Fibroblast of gingiva (primary cell): ENCODE data around the gene PPIP5K2.

Source experiments
- DNase-seq: peaks from one replicate; pipeline ENCODE4 v3.0.0-alpha.2; 2011; ENCODE audit warnings: low read depth

The PPIP5K2 gene

DNA sequence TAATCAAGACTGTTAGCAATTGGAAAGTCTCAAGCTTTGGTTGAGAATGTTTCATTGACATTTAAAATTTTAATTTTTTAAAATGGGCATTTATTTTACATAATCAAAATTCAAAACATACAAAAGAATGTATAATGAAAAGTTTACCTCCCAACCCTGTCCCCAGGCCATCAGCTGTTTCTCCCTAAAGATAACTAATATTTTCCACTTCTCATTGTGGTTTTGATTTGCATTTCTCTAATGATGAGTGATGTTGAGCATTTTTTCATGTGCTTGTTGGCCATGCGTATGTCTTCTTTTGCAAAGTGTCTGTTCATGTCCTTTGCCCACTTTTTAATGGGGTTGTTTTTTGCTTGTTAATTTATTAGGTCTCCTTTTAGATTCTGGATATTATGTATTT, 127.0 kb downstream of the PPIP5K2 start:
- no peak for DNase-seq

- no peak for DNase-seq
These were observed 129.0 kb downstream of the PPIP5K2 start for GRCh38 chr5:103249068-103249467.

DNA sequence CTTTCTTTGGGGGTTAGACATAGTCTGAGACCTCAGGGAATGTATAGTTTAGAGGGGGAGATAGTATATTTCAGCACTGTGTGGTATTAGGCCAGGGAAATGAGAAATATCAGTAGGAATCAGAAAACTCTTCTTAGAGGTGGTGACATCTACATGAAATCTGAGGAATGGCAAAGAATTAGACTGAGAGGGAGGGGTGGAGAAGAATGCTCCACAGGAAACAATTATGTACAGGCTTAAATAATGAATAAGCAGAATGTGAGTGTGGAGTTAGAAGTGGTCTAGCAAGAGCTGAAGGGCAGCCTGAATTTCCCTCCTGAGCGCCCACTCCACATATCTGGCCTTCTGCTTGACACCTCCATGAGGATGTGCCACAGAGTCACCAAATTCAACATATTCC, 134.8 kb downstream of the PPIP5K2 start:
- DNase-seq, result no peak

- no peak for DNase-seq
These were observed 135.6 kb downstream of the PPIP5K2 start for GRCh38 chr5:103255691-103256090.

GRCh38 chr5:103256178-103256577, 136.1 kb downstream of the PPIP5K2 start:
- no peak for DNase-seq

GRCh38 chr5:103258368-103258956, 138.4 kb downstream of the PPIP5K2 start, which contains the start of gene MACIR:
Gene MACIR (plus strand): TSS chr5:103258763. CDS start chr5:103275920, 17,157 bp downstream.
- peak; percentile 98 for DNase-seq

DNA sequence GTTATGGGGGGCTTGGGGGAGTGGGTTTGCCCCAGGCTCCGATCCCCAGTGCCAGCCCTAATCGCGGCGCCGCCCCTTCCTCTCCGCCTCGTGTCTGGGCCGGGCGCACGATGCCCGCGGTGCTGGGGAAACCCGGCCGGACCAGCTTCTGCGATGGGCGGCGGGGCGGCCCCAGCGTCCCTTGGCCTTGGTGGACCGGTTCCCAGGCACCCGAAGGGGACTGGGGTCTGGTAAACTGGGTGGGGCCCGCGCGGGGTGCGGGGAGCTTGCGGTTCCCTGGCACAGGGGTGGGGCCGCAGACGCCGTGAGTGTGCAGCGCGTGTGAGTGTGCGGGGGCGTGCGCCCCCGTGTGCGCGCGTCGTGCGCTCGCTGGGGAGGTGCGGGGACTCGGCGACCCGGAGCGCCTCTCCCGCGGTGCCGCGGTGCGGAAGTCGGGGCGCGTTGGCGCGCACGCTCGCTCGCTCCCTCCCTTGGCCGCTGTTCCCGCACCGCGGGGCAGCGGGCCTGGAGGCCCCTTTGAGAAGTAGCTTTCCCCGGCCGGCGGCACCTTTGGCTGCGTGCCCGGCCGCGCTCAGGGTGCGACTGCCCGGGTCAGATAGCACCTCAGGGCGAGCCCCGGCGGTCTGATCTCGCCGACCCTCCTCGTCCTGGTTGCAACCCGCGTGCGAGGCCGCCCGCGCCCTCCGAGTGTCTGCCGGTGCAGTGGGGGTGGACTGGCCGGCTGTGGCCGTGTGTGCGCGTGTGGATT, 139.0 kb downstream of the PPIP5K2 start:
- DNase-seq, result peak; percentile 37

GRCh38 chr5:103259705-103260355, 139.7 kb downstream of the PPIP5K2 start:
- DNase-seq, result no peak

DNA sequence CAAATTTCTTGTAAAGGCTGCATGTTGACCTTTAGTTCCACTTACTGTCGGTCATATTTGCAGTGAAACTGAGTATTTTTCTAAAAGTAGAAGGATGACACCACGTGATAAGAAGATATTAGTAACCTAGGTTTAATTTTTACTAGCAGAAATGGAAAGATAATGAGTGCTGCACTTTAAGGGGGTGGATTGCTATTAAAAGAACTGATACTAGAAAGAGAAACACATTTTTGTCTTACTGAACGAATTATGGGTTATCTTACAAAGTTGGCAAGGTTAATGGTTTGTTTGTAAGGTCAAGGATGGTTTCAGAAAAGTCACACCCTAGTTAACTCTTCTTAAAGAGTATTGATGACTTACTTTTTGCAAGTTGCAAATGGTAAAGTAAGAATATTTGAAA, 140.8 kb downstream of the PPIP5K2 start:
- no peak for DNase-seq
